ENCODE data around the gene RAB28. TPM values are rescaled to one million over a fixed set of nuclear protein-coding genes. Genes with fewer than 3 reads are reported as not detected.

Gene RAB28
- total and polyA plus RNA-seq, 9 of the 15 experiments (the other 6 are each of a cell fraction or from before 2014, with no cell fraction given), result 6.7 to 40.4 (median 23.0) TPM

DNA sequence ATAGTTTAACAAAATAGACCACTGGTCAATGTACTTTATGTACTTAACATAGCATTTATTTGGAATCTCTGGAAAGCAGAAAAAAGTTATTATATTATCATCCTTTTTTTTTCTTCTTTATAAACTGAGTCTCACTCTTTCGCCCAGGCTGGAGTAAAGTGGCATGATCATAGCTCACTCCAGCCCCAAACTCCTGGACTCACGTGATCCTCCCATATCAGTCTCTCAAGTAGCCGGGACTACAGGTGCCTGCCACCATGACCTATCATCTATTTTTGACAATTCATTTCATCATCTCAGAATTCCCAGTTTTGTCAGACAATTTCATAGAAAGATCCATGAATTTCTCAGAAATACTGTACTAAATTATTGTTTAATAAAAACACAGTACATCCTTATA lies 12.7 kb downstream of the RAB28 start (continued):
- TF ChIP-seq, protein P1, sequence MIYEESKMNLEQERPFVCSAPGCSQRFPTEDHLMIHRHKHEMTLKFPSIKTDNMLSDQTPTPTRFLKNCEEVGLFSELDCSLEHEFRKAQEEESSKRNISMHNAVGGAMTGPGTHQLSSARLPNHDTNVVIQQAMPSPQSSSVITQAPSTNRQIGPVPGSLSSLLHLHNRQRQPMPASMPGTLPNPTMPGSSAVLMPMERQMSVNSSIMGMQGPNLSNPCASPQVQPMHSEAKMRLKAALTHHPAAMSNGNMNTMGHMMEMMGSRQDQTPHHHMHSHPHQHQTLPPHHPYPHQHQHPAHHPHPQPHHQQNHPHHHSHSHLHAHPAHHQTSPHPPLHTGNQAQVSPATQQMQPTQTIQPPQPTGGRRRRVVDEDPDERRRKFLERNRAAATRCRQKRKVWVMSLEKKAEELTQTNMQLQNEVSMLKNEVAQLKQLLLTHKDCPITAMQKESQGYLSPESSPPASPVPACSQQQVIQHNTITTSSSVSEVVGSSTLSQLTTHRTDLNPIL (CRISPR knock-in tag; IDR thresholded peaks at IDR 0.05), result no peak
- TF ChIP-seq KDM5B (IDR thresholded peaks at IDR 0.05; ENCODE audit: insufficient replicate concordance, low read depth, low read length), result no peak
- TF ChIP-seq, protein P2, sequence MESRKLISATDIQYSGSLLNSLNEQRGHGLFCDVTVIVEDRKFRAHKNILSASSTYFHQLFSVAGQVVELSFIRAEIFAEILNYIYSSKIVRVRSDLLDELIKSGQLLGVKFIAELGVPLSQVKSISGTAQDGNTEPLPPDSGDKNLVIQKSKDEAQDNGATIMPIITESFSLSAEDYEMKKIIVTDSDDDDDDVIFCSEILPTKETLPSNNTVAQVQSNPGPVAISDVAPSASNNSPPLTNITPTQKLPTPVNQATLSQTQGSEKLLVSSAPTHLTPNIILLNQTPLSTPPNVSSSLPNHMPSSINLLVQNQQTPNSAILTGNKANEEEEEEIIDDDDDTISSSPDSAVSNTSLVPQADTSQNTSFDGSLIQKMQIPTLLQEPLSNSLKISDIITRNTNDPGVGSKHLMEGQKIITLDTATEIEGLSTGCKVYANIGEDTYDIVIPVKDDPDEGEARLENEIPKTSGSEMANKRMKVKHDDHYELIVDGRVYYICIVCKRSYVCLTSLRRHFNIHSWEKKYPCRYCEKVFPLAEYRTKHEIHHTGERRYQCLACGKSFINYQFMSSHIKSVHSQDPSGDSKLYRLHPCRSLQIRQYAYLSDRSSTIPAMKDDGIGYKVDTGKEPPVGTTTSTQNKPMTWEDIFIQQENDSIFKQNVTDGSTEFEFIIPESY (CRISPR knock-in tag; IDR thresholded peaks at IDR 0.05), result no peak

DNA sequence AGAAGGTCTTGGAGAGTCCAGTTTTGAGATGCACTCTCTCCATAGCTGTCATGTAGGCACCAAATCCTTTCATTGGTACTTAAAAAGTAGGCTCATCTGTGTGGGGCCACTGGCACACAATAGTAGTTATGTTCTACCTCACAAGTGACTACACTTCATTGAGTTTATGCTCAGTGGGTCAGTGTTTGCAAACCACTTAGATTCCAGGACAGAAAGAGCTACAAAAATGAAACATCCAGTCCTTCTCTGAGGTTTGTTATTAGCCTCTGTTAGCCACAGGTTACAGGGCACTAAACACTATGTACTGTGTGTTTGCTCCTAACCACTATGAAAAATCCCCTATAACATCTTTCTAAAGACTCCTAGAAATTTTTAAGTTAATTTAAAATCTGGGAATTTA lies 13.8 kb downstream of the RAB28 start:
- in situ Hi-C loops (cut with MboI) (no loop called here), intact Hi-C loops (cut with micrococcal nuclease) (no loop called here)
- no peak overlapping the region for H3K4me3 ChIP-seq
- H4K20me1 ChIP-seq (replicated peaks; ENCODE audit: control insufficient read depth, insufficient read depth, low read length), result no peaks in the 10 kb centered on the region
- TF ChIP-seq, protein P3, sequence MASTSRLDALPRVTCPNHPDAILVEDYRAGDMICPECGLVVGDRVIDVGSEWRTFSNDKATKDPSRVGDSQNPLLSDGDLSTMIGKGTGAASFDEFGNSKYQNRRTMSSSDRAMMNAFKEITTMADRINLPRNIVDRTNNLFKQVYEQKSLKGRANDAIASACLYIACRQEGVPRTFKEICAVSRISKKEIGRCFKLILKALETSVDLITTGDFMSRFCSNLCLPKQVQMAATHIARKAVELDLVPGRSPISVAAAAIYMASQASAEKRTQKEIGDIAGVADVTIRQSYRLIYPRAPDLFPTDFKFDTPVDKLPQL (IDR thresholded peaks at IDR 0.05; ENCODE audit: extremely low read depth, insufficient read length), result no peak
- TF ChIP-seq STAT5A (IDR thresholded peaks at IDR 0.05; ENCODE audit: borderline replicate concordance, low read length), result no peak
- no peak for TF ChIP-seq MCM2 (IDR thresholded peaks at IDR 0.05; ENCODE audit: low read depth)
- no peak for TF ChIP-seq ZNF282 (CRISPR knock-in tag; IDR thresholded peaks at IDR 0.05)
- FAIRE-seq (no peak), DNase-seq (ENCODE audit: extremely low read depth in 1 of 4, low spot score in 3 of 4) (no peak), ATAC-seq (no peak)
- H3K79me2 ChIP-seq (ENCODE audit: control insufficient read depth, insufficient read depth, low read length), result peaks cover 22% of the 10 kb centered on the region
- no peaks in the 10 kb centered on the region for H3K27me3 ChIP-seq (ENCODE audit: control insufficient read depth in 2 of 2, insufficient read depth in 2 of 2, low read length in 2 of 2)
- H3K4me1 ChIP-seq (replicated peaks in 1 of 2; ENCODE audit: control insufficient read depth in 2 of 2, insufficient read depth in 2 of 2, low read length in 2 of 2), result no peaks in the 10 kb centered on the region
- no peak overlapping the region for H3K9ac ChIP-seq (ENCODE audit: insufficient read depth in 1 of 2, low read depth in 2 of 2, low read length in 2 of 2)
- H3K4me2 ChIP-seq (ENCODE audit: insufficient read depth, low read length), result no peak overlapping the region
- H2AFZ ChIP-seq (ENCODE audit: low read depth, low read length), result no peak overlapping the region
- no peak overlapping the region for H3K27ac ChIP-seq (ENCODE audit: extremely low read depth, low read depth, low read length)
- POLR2A ChIA-PET, result interaction anchor here (0.9 kb wide), 1 partner anchor 242 kb away, joined by 3 read pairs; no protein-coding TSS in a partner anchor
- CTCF ChIA-PET (ENCODE audit: low intra/inter-chr PET ratio), result no interaction called here
- H3K36me3 ChIP-seq (ENCODE audit: control insufficient read depth, insufficient read depth, low read length), result peaks cover 18% of the 10 kb centered on the region
- BruUV-seq (replicated peaks), result no TSS peak
- no peaks in the 10 kb centered on the region for H3K9me1 ChIP-seq (ENCODE audit: control insufficient read depth, insufficient read depth, low read length)
- no peaks in the 10 kb centered on the region for H3K9me3 ChIP-seq (replicated peaks; ENCODE audit: control insufficient read depth, insufficient read depth, low read depth, low read length)
